AG04449 (cell line): ENCODE measurements around the gene NOL11.
"Not testable (repeated sequence)": the region's sequence is repeated elsewhere in the genome, so short reads cannot be mapped to it uniquely, and the experiment has no call there.

Source experiments
- CTCF ChIA-PET: fragments of 350-600 bp; formaldehyde crosslinking; extraction: SDS; loops from one replicate; lab custom pipeline; 2021; ENCODE audit warnings: antibody characterized with exemption; lab: Yijun Ruan, JAX
- POLR2A ChIA-PET: fragments of 400-600, 350-600 bp; formaldehyde crosslinking; extraction: SDS; loops from one replicate; lab custom pipeline; 2020; ENCODE audit warnings: antibody characterized with exemption, inconsistent platforms; lab: Yijun Ruan, JAX
- DNase-seq: peaks from one replicate; pipeline ENCODE4 v3.0.0-alpha.2; 2010; ENCODE audit warnings: low read depth, low spot score
- H3K4me3 ChIP-seq: 2 replicates; pipeline ENCODE4 v1.5.1; 2011; ENCODE audit warnings: low read depth, mild to moderate bottlenecking, control low read depth, low read length
- TF ChIP-seq, protein P1 (sequence below): IDR thresholded peaks from one replicate; pipeline ENCODE4 v1.5.1; 2011; ENCODE audit warnings: mild to moderate bottlenecking, moderate library complexity, low read length, control low read depth, inconsistent platforms; ENCODE audit not compliant: insufficient read depth; ENCODE audit errors: missing control alignments

The NOL11 gene

DNA sequence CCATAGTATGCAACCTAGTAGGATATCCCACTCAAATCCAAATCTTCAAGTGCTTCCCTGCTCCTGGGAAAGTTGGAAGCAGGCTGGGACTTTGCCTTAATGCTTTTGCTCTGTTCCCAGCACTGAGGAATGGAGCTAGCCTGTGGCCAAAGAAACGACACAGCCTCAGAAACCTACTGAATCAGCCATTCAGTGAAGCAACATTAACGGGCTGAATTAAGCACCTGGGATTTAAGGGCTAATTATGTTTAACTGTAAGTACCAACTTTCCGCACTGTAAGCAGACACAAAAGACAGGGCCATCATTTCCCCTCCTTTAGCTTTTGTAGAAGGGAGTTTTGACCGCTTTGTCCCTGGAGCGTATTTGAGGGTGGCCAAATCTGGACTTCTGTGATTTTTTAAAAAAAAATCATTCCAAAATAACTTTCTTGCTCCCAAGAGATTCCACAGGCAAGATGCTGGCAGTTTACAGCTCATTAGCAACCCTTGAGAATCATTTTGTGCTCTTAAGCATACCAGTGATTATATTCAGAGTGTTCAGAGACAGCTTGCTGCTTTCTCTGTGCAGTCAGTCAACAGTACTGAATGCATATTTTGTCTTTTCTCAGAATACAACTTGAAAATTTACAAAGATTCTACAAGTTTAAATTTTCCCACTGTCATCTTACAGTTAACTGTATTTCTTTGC is 17.6 kb upstream of the NOL11 start:
- TF ChIP-seq, protein P1, sequence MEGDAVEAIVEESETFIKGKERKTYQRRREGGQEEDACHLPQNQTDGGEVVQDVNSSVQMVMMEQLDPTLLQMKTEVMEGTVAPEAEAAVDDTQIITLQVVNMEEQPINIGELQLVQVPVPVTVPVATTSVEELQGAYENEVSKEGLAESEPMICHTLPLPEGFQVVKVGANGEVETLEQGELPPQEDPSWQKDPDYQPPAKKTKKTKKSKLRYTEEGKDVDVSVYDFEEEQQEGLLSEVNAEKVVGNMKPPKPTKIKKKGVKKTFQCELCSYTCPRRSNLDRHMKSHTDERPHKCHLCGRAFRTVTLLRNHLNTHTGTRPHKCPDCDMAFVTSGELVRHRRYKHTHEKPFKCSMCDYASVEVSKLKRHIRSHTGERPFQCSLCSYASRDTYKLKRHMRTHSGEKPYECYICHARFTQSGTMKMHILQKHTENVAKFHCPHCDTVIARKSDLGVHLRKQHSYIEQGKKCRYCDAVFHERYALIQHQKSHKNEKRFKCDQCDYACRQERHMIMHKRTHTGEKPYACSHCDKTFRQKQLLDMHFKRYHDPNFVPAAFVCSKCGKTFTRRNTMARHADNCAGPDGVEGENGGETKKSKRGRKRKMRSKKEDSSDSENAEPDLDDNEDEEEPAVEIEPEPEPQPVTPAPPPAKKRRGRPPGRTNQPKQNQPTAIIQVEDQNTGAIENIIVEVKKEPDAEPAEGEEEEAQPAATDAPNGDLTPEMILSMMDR = no peak
- no peak for DNase-seq
- H3K4me3 ChIP-seq = no peak overlapping the region
- POLR2A ChIA-PET = no interaction called here
- CTCF ChIA-PET = interaction anchor here (0.7 to 4.1 kb wide), 7 partner anchors 10 to 327 kb away, joined by 3 to 30 read pairs (median 8); no protein-coding TSS in a partner anchor

DNA sequence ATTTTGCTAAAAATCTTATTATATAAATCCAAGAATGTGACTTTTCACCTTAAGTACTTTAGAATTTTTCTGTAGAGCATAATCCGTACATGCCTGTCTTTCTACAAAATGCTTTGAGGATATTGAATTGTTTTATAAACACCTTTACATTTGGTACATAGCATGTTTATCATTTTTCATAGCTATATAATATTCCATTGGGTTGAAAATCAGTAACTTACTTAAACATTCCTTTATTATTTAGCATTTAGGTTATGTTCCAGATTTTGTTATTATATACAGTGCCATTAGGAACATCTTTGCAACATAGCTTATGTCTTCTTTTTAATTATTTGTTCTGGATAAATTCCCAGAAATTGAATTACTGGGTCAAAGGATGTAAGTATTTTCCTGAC is 17.0 kb upstream of the NOL11 start:
- CTCF ChIA-PET = interaction anchor here (0.9 to 4.1 kb wide), 6 partner anchors 11 to 328 kb away, joined by 3 to 30 read pairs (median 10); no protein-coding TSS in a partner anchor

DNA sequence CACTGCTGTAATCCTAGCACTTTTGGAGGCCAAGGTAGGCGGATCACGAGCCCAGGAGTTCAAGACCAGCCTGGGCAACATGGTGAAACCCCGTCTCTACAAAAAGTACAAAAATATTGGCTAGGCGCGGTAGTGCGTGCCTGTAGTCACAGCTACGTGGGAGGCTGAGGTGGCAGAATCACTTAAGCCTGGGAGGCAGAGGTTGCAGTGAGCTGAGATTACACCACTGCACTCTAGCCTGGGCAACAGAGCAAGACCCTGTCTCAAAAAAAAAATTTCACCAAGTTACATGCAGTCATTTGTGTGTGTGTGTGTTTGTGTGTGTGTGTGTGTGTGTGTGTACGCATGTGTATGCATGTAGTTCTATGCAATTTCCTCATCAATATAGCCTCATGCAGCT is 14.9 kb upstream of the NOL11 start:
- CTCF ChIA-PET = interaction anchor here (1.2 to 1.9 kb wide), 3 partner anchors 13 to 328 kb away, joined by 3 to 6 read pairs (median 5); no protein-coding TSS in a partner anchor
- POLR2A ChIA-PET, H3K4me3 ChIP-seq, DNase-seq: not testable (repeated sequence)

More for the DNA sequence above, 17.0 kb upstream of the NOL11 start:
- TF ChIP-seq, protein P1 = no peak
- DNase-seq = no peak
- no peak overlapping the region for H3K4me3 ChIP-seq
- POLR2A ChIA-PET = no interaction called here

DNA sequence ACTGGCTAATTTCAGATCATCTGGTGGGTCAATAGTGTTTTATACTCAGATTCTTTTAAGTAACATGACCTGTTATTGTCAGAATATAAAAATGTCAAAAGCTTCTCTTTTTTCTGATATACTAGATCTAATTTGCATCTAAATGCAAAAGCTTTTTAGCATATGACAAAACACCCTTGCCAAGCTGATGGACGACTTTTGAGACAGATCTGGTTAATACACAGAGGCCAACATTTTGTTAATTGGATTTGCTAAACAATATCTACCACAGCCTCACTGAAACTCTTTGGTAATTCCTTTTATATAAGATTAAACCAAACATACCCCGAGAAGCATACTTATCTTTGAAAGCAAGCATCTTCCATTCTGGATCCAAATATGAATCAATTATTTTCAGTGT is 10.3 kb upstream of the NOL11 start:
- ChIA-PET POLR2A (no interaction called here), CTCF (interaction anchor here (1.2 to 3.0 kb wide), 3 partner anchors 9 to 18 kb away, joined by 3 to 15 read pairs (median 15); no protein-coding TSS in a partner anchor)
- DNase-seq = no peak
- TF ChIP-seq, protein P1 = no peak
- no peak overlapping the region for H3K4me3 ChIP-seq

DNA sequence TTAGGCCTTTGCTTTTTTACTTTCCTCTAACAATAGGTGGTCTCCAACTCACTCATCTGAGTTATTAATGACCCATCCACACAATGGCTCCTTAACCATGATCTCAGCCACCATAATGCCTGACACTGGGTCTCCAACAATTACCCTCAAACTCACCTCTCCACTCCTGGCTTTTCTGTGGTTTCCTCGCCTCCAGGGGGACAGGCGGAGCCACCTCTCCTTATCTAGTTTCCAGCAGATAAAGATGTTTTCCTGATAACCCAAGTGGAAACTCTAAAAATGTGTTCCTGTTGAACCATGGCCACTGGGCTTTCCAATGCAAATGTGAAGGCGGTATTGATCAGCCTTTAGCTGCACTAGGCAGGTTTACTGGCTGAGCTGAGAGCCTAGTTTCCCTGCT is 9.4 kb upstream of the NOL11 start:
- H3K4me3 ChIP-seq = no peak overlapping the region
- ChIA-PET POLR2A (no interaction called here), CTCF (interaction anchor here (1.4 to 2.4 kb wide), 4 partner anchors 8 to 333 kb away, joined by 5 to 15 read pairs (median 6); partner anchors contain the start of gene NOL11)
- TF ChIP-seq, protein P1 = no peak
- DNase-seq = no peak

DNA sequence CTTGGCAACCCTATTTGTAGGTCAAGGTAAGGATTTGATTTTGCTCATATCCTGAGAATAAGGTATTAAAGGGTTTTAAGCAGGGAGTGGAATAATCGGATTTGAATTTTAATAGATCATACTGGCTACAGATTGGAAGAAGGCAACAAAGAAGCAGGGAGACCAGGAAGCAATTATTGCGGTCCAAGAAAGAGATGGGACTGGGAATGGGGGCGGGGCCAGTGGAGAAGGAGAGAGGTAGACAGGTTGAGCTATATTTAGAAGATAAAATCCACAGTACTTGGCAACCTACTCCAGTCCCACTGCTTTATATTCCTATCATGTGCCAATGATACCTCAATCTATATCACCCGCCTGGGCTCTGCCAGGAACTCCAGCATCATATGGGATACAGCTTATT is 5.8 kb upstream of the NOL11 start:
- ChIA-PET POLR2A (no interaction called here), CTCF (interaction anchor here (1.1 to 3.7 kb wide), 2 partner anchors 10 to 23 kb away, joined by 4 to 14 read pairs; no protein-coding TSS in a partner anchor)
- no peak overlapping the region for H3K4me3 ChIP-seq
- no peak for DNase-seq
- TF ChIP-seq, protein P1 = no peak
